Measurements from ENCODE around the gene SNCA. TPM values are rescaled to one million over a fixed set of nuclear protein-coding genes. Genes with fewer than 3 reads are reported as not detected.

Gene SNCA
- total RNA-seq, 4 donors from 2014 or later = 1.2 to 9.1 (median 2.6) TPM

DNA sequence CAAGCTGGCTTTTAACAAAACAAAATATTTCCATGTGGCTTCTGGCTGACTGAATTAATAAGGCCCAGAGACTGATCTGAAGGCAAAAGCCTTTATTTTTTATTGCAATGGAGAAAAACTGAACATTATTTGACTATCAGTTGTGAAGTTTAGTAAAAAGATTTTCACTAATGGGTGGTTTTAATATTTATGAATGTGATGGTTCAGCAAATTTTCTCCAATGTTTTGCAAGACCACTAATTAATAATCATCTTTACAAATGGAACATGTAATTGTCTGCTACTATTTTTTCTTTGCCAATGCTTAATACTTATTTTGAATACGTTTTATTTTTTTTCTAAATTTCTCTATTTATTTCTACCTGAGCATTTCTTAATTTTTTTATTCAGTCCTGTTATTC is 90.6 kb downstream of the SNCA start:
- Histone ChIP-seq H3K4me1 (no peaks in the 10 kb centered on the region), H3K27ac (no peak overlapping the region), H3K27me3 (no peaks in the 10 kb centered on the region), H3K36me3 (no peaks in the 10 kb centered on the region), H3K4me3 (no peak overlapping the region), H3K9me3 (no peaks in the 10 kb centered on the region)
- TF ChIP-seq CTCF (IDR thresholded peaks at IDR 0.05) (no peak), POLR2A (IDR thresholded peaks at IDR 0.05) (no peak)
- DNase-seq = no peak

DNA sequence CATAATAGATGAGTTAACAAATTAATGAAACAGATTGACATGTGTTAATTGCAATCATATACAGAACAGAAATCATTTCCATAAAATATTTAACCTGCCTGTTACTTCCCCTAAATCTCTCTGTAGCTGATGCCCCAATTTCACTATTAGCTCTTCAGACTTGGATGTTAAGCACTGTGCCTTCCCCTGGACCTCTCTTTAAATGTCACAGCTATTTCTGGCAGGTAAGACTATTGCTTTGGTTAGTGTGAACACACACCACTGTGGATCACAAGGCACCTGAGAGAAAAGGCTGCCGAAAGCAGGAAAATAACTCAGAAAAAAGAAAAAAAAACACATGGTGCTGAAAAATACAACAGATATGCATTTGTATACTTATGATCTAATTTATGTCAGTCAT is 91.3 kb downstream of the SNCA start:
- H3K9me3 ChIP-seq = no peaks in the 10 kb centered on the region
- H3K36me3 ChIP-seq = no peaks in the 10 kb centered on the region
- H3K4me1 ChIP-seq = no peaks in the 10 kb centered on the region
- no peak for TF ChIP-seq CTCF (IDR thresholded peaks at IDR 0.05)
- no peak for TF ChIP-seq POLR2A (IDR thresholded peaks at IDR 0.05)
- H3K27me3 ChIP-seq = no peaks in the 10 kb centered on the region
- no peak overlapping the region for H3K27ac ChIP-seq
- H3K4me3 ChIP-seq = no peak overlapping the region
- DNase-seq = no peak

DNA sequence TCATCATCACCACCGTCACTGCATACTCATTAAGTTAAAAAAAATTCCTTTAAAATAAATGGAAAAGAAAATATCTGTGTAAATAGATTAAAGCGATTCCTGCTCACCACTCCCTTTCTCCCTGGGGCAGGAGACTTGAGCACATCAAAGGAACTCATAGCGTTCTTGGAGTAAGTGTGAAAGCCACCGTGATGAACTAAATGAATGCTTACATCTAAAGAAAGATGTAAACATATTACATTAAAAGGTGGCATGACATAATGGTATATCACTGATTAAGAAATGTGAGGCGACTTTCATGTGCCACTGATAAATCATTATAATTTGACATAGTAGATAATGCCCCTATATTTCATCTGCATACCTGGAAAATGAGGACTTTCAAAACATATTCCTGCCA is 92.0 kb downstream of the SNCA start:
- no peak for DNase-seq
- no peaks in the 10 kb centered on the region for H3K9me3 ChIP-seq
- peaks cover 0 to 5% (median 0%) of the 10 kb centered on the region in 4 donors for H3K4me1 ChIP-seq
- TF ChIP-seq CTCF (IDR thresholded peaks at IDR 0.05) = no peak
- TF ChIP-seq POLR2A (IDR thresholded peaks at IDR 0.05) = no peak
- H3K27ac ChIP-seq = no peak overlapping the region
- no peaks in the 10 kb centered on the region for H3K27me3 ChIP-seq
- no peaks in the 10 kb centered on the region for H3K36me3 ChIP-seq
- H3K4me3 ChIP-seq = no peak overlapping the region

GRCh38 chr4:89741768-89742167 is 95.2 kb downstream of the SNCA start:
- TF ChIP-seq CTCF (IDR thresholded peaks at IDR 0.05) = no peak
- TF ChIP-seq POLR2A (IDR thresholded peaks at IDR 0.05) = no peak

DNA sequence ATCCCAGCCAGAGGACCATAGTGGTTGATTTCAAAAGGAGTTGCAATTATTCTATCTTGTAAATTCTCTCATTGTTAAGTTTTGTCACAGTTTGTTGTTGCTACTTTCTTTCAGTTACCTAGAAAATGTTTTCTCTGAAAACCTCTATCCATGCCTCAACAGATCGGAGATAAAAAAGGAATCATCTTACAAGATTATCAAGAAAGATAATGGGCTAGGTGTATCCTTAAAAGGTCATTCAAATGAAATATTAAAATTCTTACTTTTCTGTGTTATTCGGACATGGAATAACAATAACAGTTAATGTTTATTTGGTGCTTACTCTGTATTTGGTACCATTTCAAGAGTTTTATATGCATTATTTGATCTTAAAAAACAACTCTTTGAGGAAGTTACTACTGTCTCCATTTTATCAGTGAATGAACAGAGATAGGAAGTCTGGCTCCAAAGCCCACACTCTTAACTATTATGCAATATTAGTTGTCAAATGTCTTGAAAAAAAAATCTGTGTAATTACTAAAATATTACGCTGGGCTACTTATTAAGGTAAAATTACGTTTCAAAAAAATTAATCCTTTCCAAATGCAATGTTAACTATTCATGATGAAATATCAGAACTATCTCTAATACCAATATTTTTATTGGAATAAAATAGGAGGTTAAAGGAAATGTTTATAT is 97.5 kb downstream of the SNCA start:
- no peak overlapping the region for H3K27ac ChIP-seq
- H3K9me3 ChIP-seq = no peaks in the 10 kb centered on the region
- H3K4me3 ChIP-seq = no peak overlapping the region
- H3K36me3 ChIP-seq = no peaks in the 10 kb centered on the region
- TF ChIP-seq POLR2A (IDR thresholded peaks at IDR 0.05) (no peak), CTCF (IDR thresholded peaks at IDR 0.05) (no peak)
- H3K27me3 ChIP-seq = no peaks in the 10 kb centered on the region
- DNase-seq = no peak
- H3K4me1 ChIP-seq = peaks cover 0 to 13% (median 0%) of the 10 kb centered on the region in 4 donors

More at GRCh38 chr4:89741768-89742167, 95.2 kb downstream of the SNCA start:
- no peak for DNase-seq
- Histone ChIP-seq H3K4me1 (peaks cover 0 to 13% (median 0%) of the 10 kb centered on the region in 4 donors), H3K36me3 (no peaks in the 10 kb centered on the region), H3K9me3 (no peaks in the 10 kb centered on the region), H3K4me3 (no peak overlapping the region), H3K27ac (no peak overlapping the region), H3K27me3 (no peaks in the 10 kb centered on the region)
